Neuronal stem cell (in vitro differentiated cells): ENCODE results near the gene GRM8.
"Not testable (repeated sequence)": the region's sequence is repeated elsewhere in the genome, so short reads cannot be mapped to it uniquely, and the experiment has no call there.

Experiments used
- DNase-seq: peaks from one replicate; pipeline ENCODE4 v3.0.0-alpha.2; 2013; ENCODE audit warnings: low spot score
- H2AFZ ChIP-seq: one replicate; pipeline ENCODE4 v1.6.1; 2013; ENCODE audit warnings: mild to moderate bottlenecking, low read length, inconsistent platforms
- H2AK5ac ChIP-seq: 2 replicates; pipeline ENCODE4 v1.6.1; 2013; ENCODE audit warnings: low read depth, mild to moderate bottlenecking, inconsistent platforms, low read length, moderate library complexity, mixed read lengths
- H2BK120ac ChIP-seq: 2 replicates; pipeline ENCODE4 v1.6.1; 2013; ENCODE audit warnings: low read depth, mild to moderate bottlenecking, inconsistent platforms, low read length, moderate library complexity, mixed read lengths
- H2BK12ac ChIP-seq: one replicate; pipeline ENCODE4 v1.6.1; 2013; ENCODE audit warnings: low read length, inconsistent platforms
- H2BK15ac ChIP-seq: 2 replicates; pipeline ENCODE4 v1.6.1; 2013; ENCODE audit warnings: mild to moderate bottlenecking, low read length, inconsistent platforms, mixed read lengths
- H2BK5ac ChIP-seq: one replicate; pipeline ENCODE4 v1.6.1; 2013; ENCODE audit warnings: inconsistent platforms, mild to moderate bottlenecking, low read length, moderate library complexity
- H3K14ac ChIP-seq: one replicate; pipeline ENCODE4 v1.6.1; 2013; ENCODE audit warnings: low read length, inconsistent platforms
- H3K18ac ChIP-seq: 2 replicates; pipeline ENCODE4 v1.6.1; 2013; ENCODE audit warnings: low read length, inconsistent platforms
- H3K23ac ChIP-seq: 2 replicates; pipeline ENCODE4 v1.6.1; 2013; ENCODE audit warnings: low read depth, mild to moderate bottlenecking, mixed read lengths, low read length, inconsistent platforms; ENCODE audit not compliant: poor library complexity
- H3K27ac ChIP-seq: replicated peaks from 3 replicates; pipeline ENCODE4 v1.5.1; 2013; ENCODE audit warnings: low read length, inconsistent platforms
- H3K27me3 ChIP-seq, 3 experiments: 2 replicates each; pipeline ENCODE4 v1.6.1; 2013; ENCODE audit warnings: low read length in 3 of 3, mild to moderate bottlenecking in 2 of 3, inconsistent platforms in 1 of 3, low read depth in 1 of 3, mixed read lengths in 1 of 3, moderate library complexity in 1 of 3; ENCODE audit not compliant: control insufficient read depth in 3 of 3, insufficient read depth in 3 of 3
- H3K36me3 ChIP-seq, 2 donors: replicated peaks in 1 of 2; 2 replicates each; pipeline ENCODE4 v1.6.1; 2013; ENCODE audit warnings: low read length in 2 of 2; ENCODE audit not compliant: control insufficient read depth in 2 of 2, insufficient read depth in 2 of 2
- H3K4ac ChIP-seq: 2 replicates; pipeline ENCODE4 v1.6.1; 2013; ENCODE audit warnings: inconsistent platforms, mild to moderate bottlenecking, low read length, moderate library complexity
- H3K4me1 ChIP-seq, 2 donors: 1 replicate in 1 of 2; 2 replicates in 1 of 2; pipeline ENCODE4 v1.6.1; 2013; ENCODE audit warnings: low read length in 2 of 2, low read depth in 1 of 2; ENCODE audit not compliant: control insufficient read depth in 2 of 2, insufficient read depth in 1 of 2
- H3K4me2 ChIP-seq: one replicate; pipeline ENCODE4 v1.6.1; 2013; ENCODE audit warnings: mild to moderate bottlenecking, low read length, inconsistent platforms; ENCODE audit not compliant: insufficient read depth, poor library complexity, severe bottlenecking
- H3K4me3 ChIP-seq, 2 donors: 2 replicates each; pipeline ENCODE4 v1.5.1; 2013; ENCODE audit warnings: low read length in 2 of 2, mild to moderate bottlenecking in 2 of 2, inconsistent platforms in 1 of 2, moderate library complexity in 1 of 2
- H3K79me1 ChIP-seq: one replicate; pipeline ENCODE4 v1.6.1; 2013; ENCODE audit warnings: low read depth, mild to moderate bottlenecking, inconsistent platforms, low read length, moderate library complexity
- H3K9ac ChIP-seq: one replicate; pipeline ENCODE4 v1.6.1; 2013; ENCODE audit warnings: mild to moderate bottlenecking, low read depth, low read length, inconsistent platforms; ENCODE audit not compliant: poor library complexity
- H3K9me3 ChIP-seq, 2 donors: replicated peaks in 1 of 2; 2 replicates each; pipeline versions ENCODE3 to v1.6.1; 2013; ENCODE audit warnings: low read length in 2 of 2, mild to moderate bottlenecking in 2 of 2, inconsistent platforms in 1 of 2, low read depth in 1 of 2, mixed read lengths in 1 of 2, moderate library complexity in 1 of 2; ENCODE audit not compliant: control insufficient read depth in 2 of 2, insufficient read depth in 1 of 2
- H4K8ac ChIP-seq: one replicate; pipeline ENCODE4 v1.6.1; 2013; ENCODE audit warnings: low read depth, mild to moderate bottlenecking, inconsistent platforms, low read length, moderate library complexity
- H4K91ac ChIP-seq: one replicate; pipeline ENCODE4 v1.6.1; 2013; ENCODE audit warnings: low read length, low read depth, mild to moderate bottlenecking, inconsistent platforms; ENCODE audit not compliant: poor library complexity
- WGBS, 2 donors: extraction: QIAGEN DNeasy Blood & Tissue Kit; methylation state at CpG; one replicate each; pipeline ENCODE4 v1.1.7; 2013; ENCODE audit warnings: missing lambda C conversion rate in 2 of 2, mixed read lengths in 1 of 2; ENCODE audit not compliant: insufficient read length in 2 of 2, insufficient replicate concordance in 1 of 2; ENCODE audit errors: extremely low coverage in 2 of 2; 5-methylcytosine and 5-hydroxymethylcytosine counted together

Gene GRM8

DNA sequence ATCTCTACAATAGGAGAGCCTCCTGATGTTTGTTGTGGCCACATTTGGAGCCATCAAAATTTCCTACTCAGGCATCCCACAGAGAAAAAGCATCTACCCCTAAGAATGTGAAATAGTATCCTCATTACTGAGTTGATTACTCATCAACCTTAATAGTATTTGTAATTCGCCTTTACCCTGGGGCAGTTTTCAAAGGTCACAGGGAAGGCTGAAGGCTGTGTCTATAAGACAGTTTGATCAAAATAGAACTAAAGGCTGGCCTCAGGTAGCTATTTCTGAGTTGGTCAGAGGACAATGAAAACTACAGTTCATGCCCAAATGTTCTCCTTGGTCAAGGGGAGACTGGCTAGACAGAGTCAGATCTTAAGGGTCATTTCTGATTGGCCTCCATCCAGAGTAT lies 370.0 kb downstream of the GRM8 start:
- not testable (repeated sequence) for H3K79me1 ChIP-seq, H2BK120ac ChIP-seq, H2BK15ac ChIP-seq, H3K9me3 ChIP-seq, H2AK5ac ChIP-seq, H3K4ac ChIP-seq, DNase-seq, H3K4me3 ChIP-seq, H3K18ac ChIP-seq, H3K27me3 ChIP-seq, H4K8ac ChIP-seq, H3K14ac ChIP-seq, H3K9ac ChIP-seq, H3K36me3 ChIP-seq, H3K27ac ChIP-seq, H3K4me2 ChIP-seq, H2BK5ac ChIP-seq, H4K91ac ChIP-seq, H3K4me1 ChIP-seq, H3K23ac ChIP-seq, H2BK12ac ChIP-seq, H2AFZ ChIP-seq
- no CpG with 5 or more reads among the region's 1 CpG for WGBS, 2 donors

DNA sequence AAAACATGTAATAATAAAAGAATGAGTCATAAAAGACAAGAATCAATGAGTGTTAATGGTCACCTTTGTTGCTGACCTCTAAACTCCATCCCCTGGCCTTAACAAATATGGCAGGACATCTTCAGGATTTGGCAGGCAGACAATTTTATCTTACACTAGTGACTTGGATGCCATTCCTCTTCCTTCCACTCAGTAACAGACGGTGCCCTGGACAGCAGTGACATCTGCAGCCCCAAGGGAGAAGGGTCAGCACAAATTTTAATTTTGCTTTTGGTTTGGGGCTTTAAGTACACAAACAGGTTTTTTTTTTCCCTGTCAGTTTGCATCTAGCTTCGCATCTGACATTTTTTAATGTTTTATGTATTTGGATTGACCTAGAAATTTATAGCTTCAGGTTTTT lies 370.8 kb downstream of the GRM8 start:
- WGBS, 2 donors = no CpG with 5 or more reads among the region's 2 CpGs
- DNase-seq, H2BK5ac ChIP-seq: not testable (repeated sequence)

DNA sequence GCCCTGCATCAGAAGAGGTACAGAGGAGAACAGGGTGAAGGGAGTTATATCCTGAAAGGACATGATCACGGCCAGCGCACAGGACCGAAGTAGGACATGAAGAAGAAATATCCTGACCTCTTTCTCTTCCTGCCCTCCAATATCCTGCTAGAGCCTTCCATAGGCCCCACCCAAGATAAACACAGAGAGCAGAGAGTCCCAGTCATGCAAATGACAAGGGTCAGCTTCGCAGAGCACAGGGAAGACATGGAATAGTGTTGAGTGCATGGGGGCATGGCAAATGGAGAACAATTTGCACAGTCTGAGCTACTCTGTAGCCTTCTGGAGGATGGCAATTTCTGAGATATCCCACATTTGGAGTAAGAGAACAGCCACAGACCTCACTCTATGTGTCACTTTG lies 371.4 kb downstream of the GRM8 start:
- no peak for DNase-seq
- no peaks in the 10 kb centered on the region for H3K4me1 ChIP-seq
- H2BK120ac ChIP-seq = no peak overlapping the region
- H3K14ac ChIP-seq = no peak overlapping the region
- H3K9me3 ChIP-seq = no peaks in the 10 kb centered on the region
- no peak overlapping the region for H3K27ac ChIP-seq
- no peak overlapping the region for H2AK5ac ChIP-seq
- no peaks in the 10 kb centered on the region for H3K27me3 ChIP-seq
- no peaks in the 10 kb centered on the region for H3K36me3 ChIP-seq
- H2BK5ac ChIP-seq = no peak overlapping the region
- H3K18ac ChIP-seq = no peak overlapping the region
- H2BK12ac ChIP-seq = no peak overlapping the region
- H3K4ac ChIP-seq = no peak overlapping the region
- H3K79me1 ChIP-seq = no peaks in the 10 kb centered on the region
- no peak overlapping the region for H3K9ac ChIP-seq
- no peak overlapping the region for H2BK15ac ChIP-seq
- no peak overlapping the region for H3K4me2 ChIP-seq
- no peak overlapping the region for H3K4me3 ChIP-seq
- no peak overlapping the region for H4K8ac ChIP-seq
- H3K23ac ChIP-seq = no peak overlapping the region
- WGBS, 2 donors = no CpG with 5 or more reads among the region's 4 CpGs
- no peak overlapping the region for H2AFZ ChIP-seq
- no peak overlapping the region for H4K91ac ChIP-seq

More for the DNA sequence above, 370.8 kb downstream of the GRM8 start:
- not testable (repeated sequence) for H3K27me3 ChIP-seq, H3K27ac ChIP-seq, H4K91ac ChIP-seq, H3K4ac ChIP-seq, H3K4me2 ChIP-seq, H3K36me3 ChIP-seq, H2AFZ ChIP-seq, H4K8ac ChIP-seq, H2BK15ac ChIP-seq, H3K9me3 ChIP-seq, H3K18ac ChIP-seq, H2BK12ac ChIP-seq, H3K4me3 ChIP-seq, H3K79me1 ChIP-seq, H3K9ac ChIP-seq, H3K23ac ChIP-seq, H2BK120ac ChIP-seq, H2AK5ac ChIP-seq, H3K4me1 ChIP-seq, H3K14ac ChIP-seq

- DNase-seq, H2AFZ ChIP-seq: not testable (repeated sequence)
- WGBS, 2 donors = no CpG with 5 or more reads among the region's 3 CpGs
These were observed 376.2 kb downstream of the GRM8 start for GRCh38 chr7:126876536-126876935.

More at GRCh38 chr7:126876536-126876935, 376.2 kb downstream of the GRM8 start:
- not testable (repeated sequence) for H3K27ac ChIP-seq, H3K4me2 ChIP-seq, H4K91ac ChIP-seq, H3K14ac ChIP-seq, H2BK15ac ChIP-seq, H3K4me3 ChIP-seq, H3K9ac ChIP-seq, H3K27me3 ChIP-seq, H3K9me3 ChIP-seq, H3K79me1 ChIP-seq, H3K36me3 ChIP-seq, H3K4ac ChIP-seq, H2BK5ac ChIP-seq, H2AK5ac ChIP-seq, H3K23ac ChIP-seq, H4K8ac ChIP-seq, H3K4me1 ChIP-seq, H2BK120ac ChIP-seq, H2BK12ac ChIP-seq, H3K18ac ChIP-seq
